Natural killer cell (primary cell): ENCODE data around the gene SLC18A3. TPM values are rescaled to one million over a fixed set of nuclear protein-coding genes. Genes with fewer than 3 reads are reported as not detected.

Experiments
- ATAC-seq, 3 donors: fragments of 150-1000 bp in 2 of 3; fragments of 200-7000 bp in 1 of 3; cut with Tn5 transposase; 1 replicate in 1 of 3; 2 replicates in 2 of 3; pipeline ENCODE4 v1.10.0; 2021; ENCODE audit warnings: mild to moderate bottlenecking in 2 of 3, moderate library complexity in 2 of 3
- DNase-seq, 2 donors: peaks; one replicate each; pipeline versions ENCODE4 v3.0.0 to v3.0.0-alpha.2; 2013 to 2021; ENCODE audit warnings: mixed read lengths in 1 of 2
- H3K27ac ChIP-seq: one replicate; pipeline ENCODE4 v1.5.1; 2013; ENCODE audit warnings: mild to moderate bottlenecking, low read length
- H3K27me3 ChIP-seq: one replicate; pipeline ENCODE4 v1.6.1; 2013; ENCODE audit warnings: low read length; ENCODE audit not compliant: control insufficient read depth, insufficient read depth
- H3K36me3 ChIP-seq: one replicate; pipeline ENCODE4 v1.6.1; 2013; ENCODE audit warnings: low read length; ENCODE audit not compliant: control insufficient read depth, insufficient read depth
- H3K4me1 ChIP-seq: one replicate; pipeline ENCODE4 v1.6.1; 2013; ENCODE audit warnings: low read length; ENCODE audit not compliant: control insufficient read depth, insufficient read depth
- H3K4me3 ChIP-seq: one replicate; pipeline ENCODE4 v1.5.1; 2013; ENCODE audit warnings: low read length
- H3K9me3 ChIP-seq: one replicate; pipeline ENCODE4 v1.6.1; 2013; ENCODE audit warnings: low read length; ENCODE audit not compliant: control insufficient read depth, insufficient read depth
- H3K27ac Mint-ChIP-seq, 2 donors: one replicate each; pipeline ENCODE4 v1.8.0; 2022; ENCODE audit warnings: mild to moderate bottlenecking in 2 of 2, mixed read lengths in 2 of 2, moderate library complexity in 1 of 2
- H3K27me3 Mint-ChIP-seq, 2 donors: one replicate each; pipeline ENCODE4 v1.8.0; 2022; ENCODE audit warnings: low read depth in 2 of 2, mixed read lengths in 2 of 2
- H3K36me3 Mint-ChIP-seq: one replicate; pipeline ENCODE4 v1.8.0; 2022; ENCODE audit warnings: mixed read lengths
- H3K4me1 Mint-ChIP-seq, 2 donors: one replicate each; pipeline ENCODE4 v1.8.0; 2022; ENCODE audit warnings: mixed read lengths in 2 of 2
- H3K4me3 Mint-ChIP-seq: one replicate; pipeline ENCODE4 v1.8.0; 2022; ENCODE audit warnings: mild to moderate bottlenecking, moderate library complexity, mixed read lengths
- H3K9me3 Mint-ChIP-seq, 2 donors: one replicate each; pipeline ENCODE4 v1.8.0; 2022; ENCODE audit warnings: mixed read lengths in 2 of 2
- CTCF ChIP-seq: fragments of 200-600 bp; IDR thresholded peaks from one replicate; pipeline ENCODE4 v1.8.0; 2022; ENCODE audit warnings: antibody characterized with exemption
- WGBS: methylation state at CpG from one replicate; pipeline ENCODE4 v1.1.7; 2013; ENCODE audit warnings: missing lambda C conversion rate; ENCODE audit not compliant: insufficient coverage; 5-methylcytosine and 5-hydroxymethylcytosine counted together
- intact Hi-C: fragments of 100-400 bp; cut with micrococcal nuclease; formaldehyde crosslinking; loops from one replicate; pipeline ENCODE4 v1.14.2; 2022
- total RNA-seq, 4 donors: library from RNA; stranded (reverse); fragments of 120-200 nt in 1 of 4; gene quantifications; one replicate each; pipeline versions ENCODE4 v1.2.3 to v1.2.4, GENCODE V29; 2013 to 2022

SLC18A3 gene
- total RNA-seq, 3 donors from 2014 or later (not counting 1 experiment from before 2014, with no cell fraction given), result not detected

GRCh38 chr10:49629431-49629881 is 19.3 kb downstream of the SLC18A3 start:
- no peak for TF ChIP-seq CTCF
- Mint-ChIP-seq H3K27me3 (peaks cover 3 to 8% of the 10 kb centered on the region in 2 donors), H3K4me3 (no peak overlapping the region), H3K4me1 (no peaks in the 10 kb centered on the region), H3K36me3 (no peaks in the 10 kb centered on the region), H3K27ac (no peak overlapping the region), H3K9me3 (no peaks in the 10 kb centered on the region)
- H3K36me3 ChIP-seq, result no peaks in the 10 kb centered on the region
- 81% methylated on average over 9 of the region's 9 CpGs for WGBS
- intact Hi-C loops, result no loop called here
- H3K9me3 ChIP-seq, result no peaks in the 10 kb centered on the region
- H3K27me3 ChIP-seq, result no peaks in the 10 kb centered on the region
- ATAC-seq, result no peak
- no peaks in the 10 kb centered on the region for H3K4me1 ChIP-seq
- no peak overlapping the region for H3K27ac ChIP-seq
- H3K4me3 ChIP-seq, result no peak overlapping the region
- DNase-seq, result no peak

DNA sequence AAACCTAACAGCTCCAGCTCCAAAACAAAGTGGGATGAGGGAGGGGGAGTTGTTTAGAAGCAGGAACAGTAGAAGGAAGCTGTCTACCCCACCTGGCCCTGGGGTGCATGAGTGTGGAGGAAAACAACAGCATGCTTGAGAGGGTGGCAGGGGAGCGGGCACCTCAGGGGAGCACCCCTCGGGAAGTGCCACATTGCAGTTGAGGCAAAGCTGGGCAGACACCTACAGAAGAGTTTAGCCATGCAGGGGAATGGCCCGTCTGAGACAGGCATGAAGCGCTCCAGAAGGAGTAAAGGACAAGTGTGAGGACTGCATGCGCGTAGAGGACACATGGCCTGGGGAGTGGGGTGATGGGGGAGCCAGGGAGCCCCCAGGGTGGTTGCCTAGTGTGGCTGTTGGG is 21.9 kb downstream of the SLC18A3 start:
- H3K9me3 ChIP-seq, result no peaks in the 10 kb centered on the region
- H3K27me3 ChIP-seq, result no peaks in the 10 kb centered on the region
- ATAC-seq (no peak), DNase-seq (no peak)
- Mint-ChIP-seq H3K27me3 (peaks cover 8 to 10% of the 10 kb centered on the region in 2 donors), H3K36me3 (no peaks in the 10 kb centered on the region), H3K4me3 (no peak overlapping the region), H3K9me3 (no peaks in the 10 kb centered on the region), H3K4me1 (no peaks in the 10 kb centered on the region), H3K27ac (no peak overlapping the region)
- intact Hi-C loops, result no loop called here
- no peaks in the 10 kb centered on the region for H3K4me1 ChIP-seq
- WGBS, result 94% methylated on average over 6 of the region's 6 CpGs
- H3K27ac ChIP-seq, result no peak overlapping the region
- TF ChIP-seq CTCF, result no peak
- H3K4me3 ChIP-seq, result no peak overlapping the region
- H3K36me3 ChIP-seq, result no peaks in the 10 kb centered on the region

DNA sequence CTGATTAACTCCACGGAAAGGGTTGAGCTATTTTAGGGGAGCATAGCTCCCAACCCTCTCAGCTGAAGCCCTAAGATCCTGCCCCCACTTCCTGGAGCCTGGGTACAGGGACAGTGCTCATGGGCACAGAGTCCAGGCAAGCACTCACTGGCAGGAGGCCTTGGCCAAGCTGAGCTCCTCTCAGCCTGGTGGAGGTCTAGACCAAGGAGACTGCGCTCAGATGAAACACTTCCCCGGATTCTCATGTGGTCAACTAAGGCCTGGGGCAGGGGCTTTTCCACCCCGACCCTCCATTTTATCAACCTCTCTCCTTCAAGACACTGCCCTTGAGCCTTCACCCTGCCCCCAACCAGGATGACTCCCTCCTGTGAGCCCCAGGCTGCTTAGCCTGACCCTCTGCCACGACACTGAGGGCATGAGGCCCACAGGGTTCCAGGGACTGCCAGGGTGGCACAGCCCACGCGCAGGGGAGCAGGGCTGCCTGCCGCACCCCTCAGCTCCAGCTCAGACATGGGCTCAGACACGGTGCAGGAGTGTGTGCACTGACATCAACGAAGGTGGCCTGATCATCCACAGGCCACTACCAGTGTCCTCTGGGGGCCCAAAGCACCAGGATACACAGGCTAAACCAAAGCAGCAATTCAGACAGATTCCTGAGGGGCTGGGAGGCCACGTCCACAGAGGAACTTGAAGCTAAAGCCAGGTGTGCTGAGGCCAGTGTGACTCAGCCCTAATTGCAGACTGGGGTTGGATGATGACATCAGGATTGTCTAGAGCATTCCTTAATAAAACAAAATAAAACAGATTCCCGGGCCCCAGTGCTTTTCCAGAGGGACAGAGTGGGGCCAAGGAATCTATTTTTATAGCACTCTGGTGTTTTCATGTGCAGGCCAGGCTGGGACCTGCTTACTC is 22.6 kb downstream of the SLC18A3 start:
- Histone ChIP-seq H3K27ac (no peak overlapping the region), H3K36me3 (no peaks in the 10 kb centered on the region), H3K27me3 (no peaks in the 10 kb centered on the region), H3K4me3 (no peak overlapping the region), H3K4me1 (no peaks in the 10 kb centered on the region), H3K9me3 (no peaks in the 10 kb centered on the region)
- 60% methylated on average over 12 of the region's 12 CpGs for WGBS
- DNase-seq (no peak), ATAC-seq (no peak)
- Mint-ChIP-seq H3K4me1 (no peaks in the 10 kb centered on the region), H3K27me3 (peaks cover 13 to 17% of the 10 kb centered on the region in 2 donors), H3K27ac (no peak overlapping the region), H3K36me3 (no peaks in the 10 kb centered on the region), H3K4me3 (no peak overlapping the region), H3K9me3 (no peaks in the 10 kb centered on the region)
- no peak for TF ChIP-seq CTCF
- intact Hi-C loops, result no loop called here
